ENCODE measurements around the gene REEP2.

- TF ChIP-seq YY1 (IDR thresholded peaks at IDR 0.05; ENCODE audit: insufficient read depth, insufficient read length) (no peak), ZNF274 (IDR thresholded peaks at IDR 0.05; ENCODE audit: low read depth, low read length) (no peak)
Measured at GRCh38 chr5:138408023-138408422, 30.8 kb upstream of the REEP2 start.

Data from NT2/D1 (cell line).